ENCODE data around the gene ZGPAT.

Gene ZGPAT

GRCh38 chr20:63734946-63735858, 27.4 kb downstream of the ZGPAT start:
- DNase-seq (ENCODE audit: low spot score): no peak

GRCh38 chr20:63735859-63736718, 28.2 kb downstream of the ZGPAT start, which contains the start of gene LIME1:
Gene LIME1, plus strand, starts transcription at chr20:63736664. Its CDS starts 886 bp downstream, at chr20:63737550.
- peak; percentile 48 for DNase-seq (ENCODE audit: low spot score)

GRCh38 chr20:63736893-63737694, 29.3 kb downstream of the ZGPAT start:
- DNase-seq (ENCODE audit: low spot score): peak; percentile 11

- no peak for DNase-seq (ENCODE audit: low spot score)
Observed at GRCh38 chr20:63737695-63737944, 29.8 kb downstream of the ZGPAT start.

- DNase-seq (ENCODE audit: low spot score): no peak
Observed at GRCh38 chr20:63737945-63738686, 30.3 kb downstream of the ZGPAT start.

- no peak for DNase-seq (ENCODE audit: low spot score)
Observed at GRCh38 chr20:63738687-63739129, 30.9 kb downstream of the ZGPAT start.

GRCh38 chr20:63739130-63740069, 31.6 kb downstream of the ZGPAT start, which contains the start of gene SLC2A4RG:
Gene SLC2A4RG, plus strand, starts transcription at chr20:63739776. Its CDS starts 137 bp downstream, at chr20:63739913.
- DNase-seq (ENCODE audit: low spot score): peak; percentile 81

- peak; percentile 36 for DNase-seq (ENCODE audit: low spot score)
Observed at GRCh38 chr20:63740070-63740626, 32.3 kb downstream of the ZGPAT start.

- peak; percentile 60 for DNase-seq (ENCODE audit: low spot score)
Observed at GRCh38 chr20:63740627-63741353, 33.0 kb downstream of the ZGPAT start.

GRCh38 chr20:63741354-63741675, 33.5 kb downstream of the ZGPAT start:
- DNase-seq (ENCODE audit: low spot score): no peak

GRCh38 chr20:63741676-63742380, 34.0 kb downstream of the ZGPAT start:
- no peak for DNase-seq (ENCODE audit: low spot score)

- no peak for DNase-seq (ENCODE audit: low spot score)
Observed at GRCh38 chr20:63742381-63743024, 34.7 kb downstream of the ZGPAT start.

GRCh38 chr20:63743210-63743970, 35.6 kb downstream of the ZGPAT start:
- no peak for DNase-seq (ENCODE audit: low spot score)

- DNase-seq (ENCODE audit: low spot score): no peak
Observed at GRCh38 chr20:63744158-63744557, 36.3 kb downstream of the ZGPAT start.

GRCh38 chr20:63744574-63745423, 37.0 kb downstream of the ZGPAT start:
- no peak for DNase-seq (ENCODE audit: low spot score)

- DNase-seq (ENCODE audit: low spot score): no peak
Observed at GRCh38 chr20:63745424-63745805, 37.6 kb downstream of the ZGPAT start.
